ENCODE measurements around the gene SP1.
"Not testable (repeated sequence)": the region's sequence is repeated elsewhere in the genome, so short reads cannot be mapped to it uniquely, and the experiment has no call there.

The SP1 gene

GRCh38 chr12:53380104-53380793, at the start of gene SP1:
SP1 (plus strand) TSS chr12:53380176; CDS start chr12:53380292, 116 bp downstream.
- DNase-seq (ENCODE audit: low read depth) = peak; percentile 78

- no peak for DNase-seq (ENCODE audit: low read depth)
Observed at GRCh38 chr12:53330671-53331070, 49.3 kb upstream of the SP1 start.

- DNase-seq (ENCODE audit: low read depth) = not testable (repeated sequence)
Observed at GRCh38 chr12:53332339-53332738, 47.6 kb upstream of the SP1 start.

GRCh38 chr12:53332744-53333143, 47.2 kb upstream of the SP1 start:
- DNase-seq (ENCODE audit: low read depth) = no peak

- no peak for DNase-seq (ENCODE audit: low read depth)
Observed at GRCh38 chr12:53333289-53333688, 46.7 kb upstream of the SP1 start.

GRCh38 chr12:53333845-53334244, 46.1 kb upstream of the SP1 start:
- DNase-seq (ENCODE audit: low read depth) = no peak

DNA sequence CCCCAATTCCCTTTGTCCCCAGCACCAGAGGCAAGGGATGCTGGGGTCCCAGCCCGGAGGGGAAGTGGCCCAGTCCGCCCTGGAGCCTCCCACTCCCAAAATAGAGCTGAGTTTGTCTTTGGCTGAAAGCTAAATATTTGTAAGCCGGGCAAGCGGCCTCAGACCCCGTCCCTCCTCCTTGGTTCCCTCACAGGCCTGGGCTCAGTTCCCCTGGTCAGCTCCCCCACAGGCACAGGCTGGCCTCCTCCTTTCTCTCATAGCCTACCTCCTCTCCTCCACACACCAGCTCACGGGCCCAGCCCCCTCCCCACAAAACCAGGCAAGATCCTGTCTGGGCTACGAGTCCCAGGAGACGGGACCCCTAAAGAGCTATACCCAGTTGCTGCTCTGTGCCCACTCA, 45.2 kb upstream of the SP1 start:
- DNase-seq (ENCODE audit: low read depth) = no peak

- no peak for DNase-seq (ENCODE audit: low read depth)
Observed at GRCh38 chr12:53336181-53336681, 43.7 kb upstream of the SP1 start, which contains the start of gene SP7. SP7 (minus strand) TSS chr12:53336354; CDS start chr12:53335646, 708 bp downstream.

DNA sequence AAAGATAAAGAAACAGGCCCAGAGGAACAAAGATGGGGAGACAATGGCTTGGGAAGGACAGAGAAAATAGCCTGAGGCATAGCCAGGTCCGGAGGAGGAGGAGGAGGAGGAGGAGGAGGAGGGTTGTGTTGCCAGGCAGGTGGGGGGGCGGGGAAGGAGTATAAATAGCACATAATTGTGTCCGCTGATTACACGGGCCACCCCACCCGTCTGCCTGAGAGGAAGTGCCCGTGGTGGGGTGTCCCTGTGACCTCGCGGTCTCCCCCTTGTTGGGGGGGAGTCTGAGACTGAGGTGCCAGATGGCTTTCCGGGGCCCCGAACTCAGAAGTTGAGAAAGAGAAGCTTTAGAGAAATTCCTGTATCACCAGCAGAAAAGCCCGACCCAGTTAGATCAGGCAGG, 42.0 kb upstream of the SP1 start:
- no peak for DNase-seq (ENCODE audit: low read depth)

DNA sequence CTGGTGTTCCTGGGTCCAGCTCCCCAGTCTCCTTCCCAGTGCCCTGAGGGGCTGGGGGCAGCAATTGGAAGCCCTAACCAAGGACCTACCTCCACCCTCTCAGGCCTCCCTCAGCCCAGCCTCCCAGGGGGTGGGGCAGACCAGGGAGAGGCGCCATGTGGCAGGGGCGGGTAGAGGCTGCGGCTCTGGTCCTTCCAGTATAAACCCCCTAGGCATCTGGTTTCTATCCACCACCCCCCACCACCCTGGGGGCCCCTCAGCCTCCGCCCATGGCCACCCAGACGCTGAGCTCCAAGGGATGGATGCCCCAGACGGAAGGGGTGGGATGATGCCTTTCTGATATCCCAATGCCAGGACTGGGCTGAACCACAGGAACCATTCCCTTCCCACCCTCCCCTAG, 41.1 kb upstream of the SP1 start:
- DNase-seq (ENCODE audit: low read depth) = no peak

GRCh38 chr12:53340398-53340797, 39.6 kb upstream of the SP1 start:
- no peak for DNase-seq (ENCODE audit: low read depth)

DNA sequence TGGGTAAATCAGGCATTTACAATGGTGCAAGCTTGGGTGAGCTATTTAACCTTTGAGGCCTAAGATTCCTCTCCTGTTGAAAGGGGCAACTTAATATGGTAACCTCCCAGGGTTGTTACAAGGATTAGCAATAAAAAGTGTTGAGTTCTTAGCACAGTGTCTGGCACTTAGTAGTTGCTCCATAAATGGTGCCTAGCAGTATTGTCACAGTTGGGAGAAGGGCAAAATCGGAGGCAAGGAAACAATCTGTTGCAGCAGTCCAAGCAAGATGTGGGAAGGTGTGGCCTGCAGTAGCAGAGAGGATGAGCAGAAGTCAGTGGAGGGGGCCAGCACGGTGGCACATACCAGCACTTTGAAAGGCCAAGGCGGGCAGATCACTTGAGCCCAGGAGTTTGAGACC, 36.5 kb upstream of the SP1 start:
- DNase-seq (ENCODE audit: low read depth) = no peak

- DNase-seq (ENCODE audit: low read depth) = no peak
Observed at GRCh38 chr12:53343969-53344368, 36.0 kb upstream of the SP1 start.

DNA sequence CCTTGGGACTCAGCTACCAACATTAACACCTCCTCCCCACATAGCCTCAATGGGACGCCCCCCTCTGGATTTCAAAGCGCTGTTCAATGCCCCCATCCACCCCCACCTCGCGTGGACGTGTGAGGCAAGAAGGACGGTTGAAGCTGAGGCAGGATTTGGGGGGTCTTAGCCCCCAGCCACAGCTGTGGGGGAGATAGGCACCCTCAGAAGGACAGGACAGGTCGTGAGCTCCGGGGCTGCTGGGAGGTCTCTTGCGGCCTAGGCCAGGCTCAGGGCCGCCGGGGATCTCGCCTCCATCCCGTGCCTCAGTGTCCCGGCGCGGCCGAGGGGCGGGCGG, 35.5 kb upstream of the SP1 start:
- DNase-seq (ENCODE audit: low read depth) = no peak

DNA sequence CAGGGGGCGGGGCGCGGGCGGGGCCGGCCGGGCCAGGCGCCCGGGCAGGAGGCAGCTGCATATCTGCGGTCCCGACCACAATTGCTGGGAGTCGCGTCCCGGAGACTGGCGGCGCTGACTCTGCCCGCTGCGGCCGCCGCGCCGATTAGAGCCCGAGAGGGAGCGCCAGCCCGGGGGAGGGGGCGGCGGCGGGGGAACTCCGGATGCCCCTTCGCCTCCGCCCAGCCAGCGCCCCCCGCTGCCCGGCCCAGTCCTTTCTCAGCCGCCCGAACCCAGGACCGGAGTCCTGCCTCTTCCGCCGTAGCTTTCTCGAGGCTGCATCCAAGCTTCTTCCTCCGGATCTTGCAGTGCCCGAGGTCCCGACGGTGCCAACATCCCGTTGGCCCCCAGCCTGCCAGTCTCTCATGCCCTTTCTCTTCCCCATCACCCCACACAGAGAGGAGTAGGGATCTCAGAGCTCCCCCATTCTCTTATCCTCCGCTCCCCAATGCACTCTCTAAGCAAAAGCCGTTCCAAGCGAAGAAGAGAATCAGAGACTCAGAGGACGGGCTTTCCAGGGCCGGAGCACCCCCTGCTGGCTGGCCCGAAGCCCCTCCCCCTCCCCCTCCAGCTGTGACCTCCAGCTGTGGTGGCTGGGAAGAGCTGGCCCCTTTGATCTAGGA, 35.0 kb upstream of the SP1 start:
- DNase-seq (ENCODE audit: low read depth) = peak; percentile 69

DNA sequence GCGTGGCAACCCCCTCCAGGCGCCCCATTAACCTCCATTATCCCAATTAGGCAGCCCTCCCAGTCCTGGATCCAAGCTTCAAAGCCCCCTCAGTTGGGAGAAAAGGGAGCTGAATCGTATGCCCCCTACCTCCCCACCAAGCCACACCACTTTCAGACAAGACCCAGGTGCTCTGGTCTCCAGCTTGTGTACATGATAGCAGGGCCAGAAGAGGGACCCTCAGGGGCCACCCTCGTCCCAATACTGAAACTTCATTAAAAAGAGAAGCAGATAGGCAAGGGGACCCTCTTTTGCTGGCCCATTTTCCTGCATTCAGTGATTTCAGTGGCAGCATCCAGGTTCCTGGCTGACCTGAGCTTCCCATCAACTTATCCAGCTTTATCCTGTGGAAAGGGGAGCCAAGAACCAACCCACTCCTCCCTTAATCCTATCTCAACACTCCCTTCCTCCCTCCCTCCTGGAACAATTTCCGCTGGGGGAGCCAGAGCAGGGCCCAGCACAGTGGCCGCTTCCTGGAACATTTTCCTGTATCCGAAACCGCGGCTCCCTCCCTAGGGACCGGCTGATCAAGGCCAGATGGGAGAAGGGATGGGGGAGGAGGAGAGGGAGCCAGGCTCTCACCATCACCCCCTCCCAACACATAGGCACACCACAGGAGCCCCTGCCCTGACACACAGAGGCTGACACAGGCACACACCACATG, 34.3 kb upstream of the SP1 start:
- no peak for DNase-seq (ENCODE audit: low read depth)

GRCh38 chr12:53346491-53346890, 33.5 kb upstream of the SP1 start:
- no peak for DNase-seq (ENCODE audit: low read depth)

- no peak for DNase-seq (ENCODE audit: low read depth)
Observed at GRCh38 chr12:53347905-53348304, 32.1 kb upstream of the SP1 start.

DNA sequence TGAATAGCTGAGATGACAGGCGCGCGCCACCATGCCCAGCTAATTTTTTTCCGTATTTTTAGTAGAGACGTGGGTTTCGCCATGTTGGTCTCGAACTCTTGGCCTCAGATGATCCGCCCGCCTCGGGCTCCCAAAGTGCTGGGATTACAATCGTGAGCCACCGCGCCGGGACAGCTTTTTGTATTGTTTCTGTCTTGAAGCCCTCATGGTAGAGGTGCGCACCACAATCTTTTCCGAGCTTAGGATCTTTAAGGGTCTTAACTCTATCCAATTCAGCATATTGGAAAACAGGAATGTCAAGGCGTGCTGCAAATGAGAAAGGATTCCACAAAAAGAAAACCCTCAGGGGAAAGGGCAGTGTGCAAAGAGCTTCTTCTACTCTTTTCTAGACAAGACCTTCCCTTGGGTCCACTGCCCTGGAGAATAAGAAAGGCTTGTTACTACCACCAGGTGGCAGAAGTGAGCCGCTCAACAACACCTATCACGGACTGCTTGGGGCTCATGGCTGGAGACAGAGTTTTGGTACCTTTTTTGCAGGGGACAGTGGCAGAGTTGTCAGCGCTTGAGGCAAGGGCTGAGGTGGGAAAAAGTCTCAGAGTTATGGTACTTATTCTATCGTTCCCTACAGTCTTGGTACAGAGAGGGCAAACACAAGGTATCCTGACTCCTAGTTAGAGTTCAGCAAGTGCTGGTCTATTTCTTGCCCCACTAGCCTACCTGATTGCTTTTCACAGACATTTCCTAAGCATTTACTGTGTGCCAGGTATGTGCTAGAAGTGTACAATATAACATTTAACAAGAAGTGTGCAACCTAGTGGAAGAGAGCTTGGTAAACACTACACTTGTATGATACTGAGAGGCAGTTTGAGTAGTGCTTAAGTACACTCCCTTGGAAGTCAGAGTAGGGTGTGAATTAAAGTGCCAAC, 27.4 kb upstream of the SP1 start:
- DNase-seq (ENCODE audit: low read depth) = peak; percentile 75

GRCh38 chr12:53353257-53353655, 26.7 kb upstream of the SP1 start:
- no peak for DNase-seq (ENCODE audit: low read depth)

GRCh38 chr12:53355121-53355520, 24.9 kb upstream of the SP1 start:
- no peak for DNase-seq (ENCODE audit: low read depth)

DNA sequence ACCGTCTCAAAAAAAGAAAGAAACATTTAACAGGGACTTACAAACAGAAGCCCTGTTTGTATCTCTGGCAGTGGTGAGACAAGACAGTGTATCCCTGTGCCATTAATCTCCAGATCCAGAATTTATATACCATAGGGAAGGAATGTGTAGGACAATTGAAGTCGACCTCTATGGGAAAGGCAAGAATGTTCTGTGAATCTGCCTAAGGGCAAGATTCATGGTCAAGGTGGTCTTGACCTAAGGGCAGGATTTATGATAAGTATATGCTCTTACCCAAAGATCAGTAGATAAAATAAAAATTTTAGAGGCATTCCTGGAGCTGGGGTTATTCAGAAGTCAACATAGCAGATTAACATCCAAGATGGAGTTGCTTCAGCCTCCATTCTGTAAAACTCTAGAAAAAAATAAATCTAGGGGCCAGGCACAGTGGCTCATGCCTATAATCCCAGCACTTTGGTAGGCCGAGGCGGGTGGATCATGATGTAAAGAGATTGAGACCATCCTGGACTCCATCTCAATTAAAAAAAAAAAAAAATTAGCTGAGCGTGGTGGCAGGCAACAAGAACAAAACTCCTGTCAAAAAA, 21.0 kb upstream of the SP1 start:
- no peak for DNase-seq (ENCODE audit: low read depth)
